COR-L47 (cell line): ENCODE measurements around the gene NALCN.

Experiments
- DNase-seq: peaks from one replicate; lab custom pipeline; 2025; lab: John Stamatoyannopoulos, UW

Gene NALCN

GRCh38 chr13:101205408-101205807, 210.9 kb downstream of the NALCN start:
- DNase-seq = no peak

- DNase-seq = no peak
Observed at GRCh38 chr13:101204270-101205020, 211.9 kb downstream of the NALCN start.

- no peak for DNase-seq
Observed at GRCh38 chr13:101202590-101202989, 213.7 kb downstream of the NALCN start.

GRCh38 chr13:101190976-101191375, 225.3 kb downstream of the NALCN start:
- DNase-seq = no peak

GRCh38 chr13:101190337-101190736, 226.0 kb downstream of the NALCN start:
- no peak for DNase-seq

- DNase-seq = no peak
Observed at GRCh38 chr13:101185606-101186005, 230.7 kb downstream of the NALCN start.

GRCh38 chr13:101181076-101181685, 235.1 kb downstream of the NALCN start:
- DNase-seq = no peak

- no peak for DNase-seq
Observed at GRCh38 chr13:101179021-101179420, 237.3 kb downstream of the NALCN start.

GRCh38 chr13:101178406-101178805, 237.9 kb downstream of the NALCN start:
- DNase-seq = no peak

GRCh38 chr13:101170306-101170705, 246.0 kb downstream of the NALCN start:
- no peak for DNase-seq

- DNase-seq = no peak
Observed at GRCh38 chr13:101157261-101157660, 259.0 kb downstream of the NALCN start.

GRCh38 chr13:101155920-101156319, 260.4 kb downstream of the NALCN start:
- no peak for DNase-seq

GRCh38 chr13:101152184-101152583, 264.1 kb downstream of the NALCN start:
- DNase-seq = no peak

- no peak for DNase-seq
Observed at GRCh38 chr13:101150998-101151397, 265.3 kb downstream of the NALCN start.

- DNase-seq = no peak
Observed at GRCh38 chr13:101149735-101150384, 266.4 kb downstream of the NALCN start.

- no peak for DNase-seq
Observed at GRCh38 chr13:101146101-101146898, 270.0 kb downstream of the NALCN start.

- DNase-seq = peak; percentile 30
Observed at GRCh38 chr13:101144808-101145419, 271.4 kb downstream of the NALCN start.

- no peak for DNase-seq
Observed at GRCh38 chr13:101140936-101141335, 275.4 kb downstream of the NALCN start.

- no peak for DNase-seq
Observed at GRCh38 chr13:101140087-101140770, 276.1 kb downstream of the NALCN start.

GRCh38 chr13:101139081-101139480, 277.2 kb downstream of the NALCN start:
- peak; percentile 60 for DNase-seq

- DNase-seq = peak; percentile 63
Observed at GRCh38 chr13:101127741-101128353, 288.5 kb downstream of the NALCN start.
